ENCODE measurements around the gene BCL2L13.

The BCL2L13 gene

GRCh38 chr22:17775781-17776465 is 137.4 kb downstream of the BCL2L13 start:
- TF ChIP-seq, protein P1, sequence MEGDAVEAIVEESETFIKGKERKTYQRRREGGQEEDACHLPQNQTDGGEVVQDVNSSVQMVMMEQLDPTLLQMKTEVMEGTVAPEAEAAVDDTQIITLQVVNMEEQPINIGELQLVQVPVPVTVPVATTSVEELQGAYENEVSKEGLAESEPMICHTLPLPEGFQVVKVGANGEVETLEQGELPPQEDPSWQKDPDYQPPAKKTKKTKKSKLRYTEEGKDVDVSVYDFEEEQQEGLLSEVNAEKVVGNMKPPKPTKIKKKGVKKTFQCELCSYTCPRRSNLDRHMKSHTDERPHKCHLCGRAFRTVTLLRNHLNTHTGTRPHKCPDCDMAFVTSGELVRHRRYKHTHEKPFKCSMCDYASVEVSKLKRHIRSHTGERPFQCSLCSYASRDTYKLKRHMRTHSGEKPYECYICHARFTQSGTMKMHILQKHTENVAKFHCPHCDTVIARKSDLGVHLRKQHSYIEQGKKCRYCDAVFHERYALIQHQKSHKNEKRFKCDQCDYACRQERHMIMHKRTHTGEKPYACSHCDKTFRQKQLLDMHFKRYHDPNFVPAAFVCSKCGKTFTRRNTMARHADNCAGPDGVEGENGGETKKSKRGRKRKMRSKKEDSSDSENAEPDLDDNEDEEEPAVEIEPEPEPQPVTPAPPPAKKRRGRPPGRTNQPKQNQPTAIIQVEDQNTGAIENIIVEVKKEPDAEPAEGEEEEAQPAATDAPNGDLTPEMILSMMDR (IDR thresholded peaks at IDR 0.05), result no peak
- no peak for DNase-seq
- no peaks in the 10 kb centered on the region for H3K36me3 ChIP-seq
- H3K27me3 ChIP-seq, result peaks cover 0 to 35% of the 10 kb centered on the region in 2 donors
- intact Hi-C loops (cut with DNase I; ENCODE audit: low total_unique reads), result no loop called here
- no peaks in the 10 kb centered on the region for H3K9me3 ChIP-seq
- peaks cover 0 to 20% (median 14%) of the 10 kb centered on the region in 4 donors for H3K4me1 ChIP-seq
- no peak overlapping the region for H3K27ac ChIP-seq
- H3K4me3 ChIP-seq, result no peak overlapping the region

DNA sequence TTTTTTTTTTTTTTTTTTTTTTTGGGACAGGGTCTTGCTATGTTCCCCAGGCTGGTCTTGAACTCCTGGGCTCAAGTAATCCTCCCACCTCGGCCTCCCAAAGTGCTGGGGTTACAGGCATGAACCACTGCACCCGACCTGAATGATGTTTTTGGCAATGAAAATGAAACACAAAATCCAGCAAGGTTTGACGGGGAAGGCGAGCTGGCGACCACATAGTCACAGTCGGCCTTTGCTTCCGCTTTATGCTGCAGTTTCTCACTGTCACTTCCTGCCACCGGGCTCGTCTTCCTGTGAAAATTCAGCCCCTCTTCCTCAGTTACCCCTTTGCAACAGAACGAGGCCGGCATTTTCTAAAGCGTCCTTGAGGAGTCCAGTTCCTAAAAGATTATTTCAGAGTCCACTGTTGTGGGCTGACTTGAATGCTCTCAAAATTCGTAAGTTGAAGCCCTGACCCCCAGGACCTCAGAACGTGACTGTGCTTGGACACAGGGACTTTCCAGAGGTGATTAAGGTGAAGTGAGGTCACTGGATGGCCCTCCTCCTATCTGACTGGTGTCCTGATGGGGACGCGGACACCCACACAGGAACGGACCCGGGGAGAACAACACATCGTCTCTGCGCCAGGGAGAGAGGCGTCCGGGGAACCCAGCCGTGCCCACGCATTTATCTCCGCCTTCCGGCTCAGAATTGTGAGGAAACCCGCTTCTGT is 138.6 kb downstream of the BCL2L13 start:
- H3K27ac ChIP-seq, result no peak overlapping the region
- peak overlapping the region; percentile 21 to 27 for H3K4me3 ChIP-seq
- H3K4me1 ChIP-seq, result peaks cover 0 to 32% (median 22%) of the 10 kb centered on the region in 4 donors

DNA sequence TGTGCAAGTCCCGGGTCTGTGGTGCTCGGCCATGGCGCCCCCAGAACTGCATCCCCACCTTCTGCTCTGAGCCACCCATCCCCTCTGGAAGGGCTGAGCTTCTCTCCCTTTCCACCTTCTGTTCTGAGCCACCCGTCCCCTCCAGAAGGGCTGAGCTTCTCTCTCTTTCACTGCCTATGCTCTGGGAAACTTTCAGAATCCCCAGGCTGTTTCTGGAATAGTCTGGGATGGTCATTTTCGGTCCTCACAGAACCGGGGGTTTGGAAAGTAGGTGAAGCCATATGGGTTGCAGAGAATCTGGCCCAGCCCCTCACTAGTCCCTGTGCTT is 139.1 kb downstream of the BCL2L13 start:
- Histone ChIP-seq H3K9me3 (no peaks in the 10 kb centered on the region), H3K27me3 (peaks cover 0 to 35% of the 10 kb centered on the region in 2 donors), H3K4me3 (peak overlapping the region; percentile 21 to 27), H3K36me3 (no peaks in the 10 kb centered on the region), H3K4me1 (peaks cover 0 to 36% (median 22%) of the 10 kb centered on the region in 4 donors), H3K27ac (no peak overlapping the region)
- intact Hi-C loops (cut with DNase I; ENCODE audit: low total_unique reads), result no loop called here
- no peak for DNase-seq
- TF ChIP-seq, protein P1 (IDR thresholded peaks at IDR 0.05), result no peak

More for the DNA sequence above, 138.6 kb downstream of the BCL2L13 start:
- TF ChIP-seq, protein P1 (IDR thresholded peaks at IDR 0.05), result no peak
- Histone ChIP-seq H3K27me3 (peaks cover 0 to 35% of the 10 kb centered on the region in 2 donors), H3K9me3 (no peaks in the 10 kb centered on the region), H3K36me3 (no peaks in the 10 kb centered on the region)
- no peak for DNase-seq
- intact Hi-C loops (cut with DNase I; ENCODE audit: low total_unique reads), result no loop called here

DNA sequence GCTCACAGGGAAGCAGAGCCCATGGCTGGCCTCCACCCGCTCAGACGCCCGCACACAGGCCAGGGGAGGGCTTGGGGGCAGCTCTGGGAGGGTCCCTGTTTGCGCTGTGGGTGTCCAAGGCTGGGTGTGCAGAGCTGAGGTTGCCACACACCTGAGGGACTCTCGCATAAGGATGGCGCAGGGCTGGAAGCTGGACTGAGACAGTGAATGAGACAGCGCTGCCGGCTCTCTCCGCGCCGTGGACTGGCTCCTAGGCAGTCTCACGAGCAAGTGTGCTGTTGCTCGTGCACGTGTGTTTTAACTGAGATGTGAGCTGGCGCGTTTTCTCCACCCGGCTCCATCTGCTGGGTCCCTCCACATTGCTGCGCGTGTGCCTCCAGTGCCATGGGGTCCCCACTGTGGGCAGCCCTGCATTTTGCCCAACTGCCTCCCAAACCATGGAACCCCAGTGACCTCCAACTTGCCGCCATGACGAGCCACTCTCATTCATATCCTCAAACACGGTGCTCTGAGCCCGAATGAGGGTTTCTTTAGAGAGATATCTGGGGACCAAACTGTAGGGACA is 139.9 kb downstream of the BCL2L13 start:
- Histone ChIP-seq H3K9me3 (no peaks in the 10 kb centered on the region), H3K4me1 (peaks cover 0 to 37% (median 19%) of the 10 kb centered on the region in 4 donors), H3K4me3 (no peak overlapping the region), H3K36me3 (no peaks in the 10 kb centered on the region), H3K27me3 (peaks cover 0 to 28% of the 10 kb centered on the region in 2 donors), H3K27ac (no peak overlapping the region)
- DNase-seq, result no peak
- intact Hi-C loops (cut with DNase I; ENCODE audit: low total_unique reads), result no loop called here
- TF ChIP-seq, protein P1 (IDR thresholded peaks at IDR 0.05), result no peak

- H3K9me3 ChIP-seq, result no peaks in the 10 kb centered on the region
- peaks cover 0 to 27% (median 12%) of the 10 kb centered on the region in 4 donors for H3K4me1 ChIP-seq
- peaks cover 0 to 22% of the 10 kb centered on the region in 2 donors for H3K27me3 ChIP-seq
- no peak for DNase-seq
- no peak overlapping the region for H3K27ac ChIP-seq
- intact Hi-C loops (cut with DNase I; ENCODE audit: low total_unique reads), result loop anchor here (10.0 kb wide), 1 partner anchor 225 kb away; no protein-coding TSS in a partner anchor
- no peaks in the 10 kb centered on the region for H3K36me3 ChIP-seq
- H3K4me3 ChIP-seq, result no peak overlapping the region
- TF ChIP-seq, protein P1 (IDR thresholded peaks at IDR 0.05), result no peak
Observed at GRCh38 chr22:17779286-17780115, 140.9 kb downstream of the BCL2L13 start.

Data from tibial artery (tissue), 4 donors.